HG02938 (cell line): ENCODE results near the gene TEAD1.
"Not testable (repeated sequence)": the region's sequence is repeated elsewhere in the genome, so short reads cannot be mapped to it uniquely, and the experiment has no call there.

ENCODE experiments used
- ATAC-seq: cut with Tn5 transposase; IDR thresholded peaks from one replicate; pipeline ENCODE4 v1.9.1; 2021; ENCODE audit warnings: mild to moderate bottlenecking, moderate library complexity; ENCODE audit not compliant: unreplicated experiment

Gene TEAD1

GRCh38 chr11:12856338-12856737 lies 182.1 kb downstream of the TEAD1 start:
- no peak for ATAC-seq

GRCh38 chr11:12857572-12857971 lies 183.4 kb downstream of the TEAD1 start:
- ATAC-seq, result no peak

DNA sequence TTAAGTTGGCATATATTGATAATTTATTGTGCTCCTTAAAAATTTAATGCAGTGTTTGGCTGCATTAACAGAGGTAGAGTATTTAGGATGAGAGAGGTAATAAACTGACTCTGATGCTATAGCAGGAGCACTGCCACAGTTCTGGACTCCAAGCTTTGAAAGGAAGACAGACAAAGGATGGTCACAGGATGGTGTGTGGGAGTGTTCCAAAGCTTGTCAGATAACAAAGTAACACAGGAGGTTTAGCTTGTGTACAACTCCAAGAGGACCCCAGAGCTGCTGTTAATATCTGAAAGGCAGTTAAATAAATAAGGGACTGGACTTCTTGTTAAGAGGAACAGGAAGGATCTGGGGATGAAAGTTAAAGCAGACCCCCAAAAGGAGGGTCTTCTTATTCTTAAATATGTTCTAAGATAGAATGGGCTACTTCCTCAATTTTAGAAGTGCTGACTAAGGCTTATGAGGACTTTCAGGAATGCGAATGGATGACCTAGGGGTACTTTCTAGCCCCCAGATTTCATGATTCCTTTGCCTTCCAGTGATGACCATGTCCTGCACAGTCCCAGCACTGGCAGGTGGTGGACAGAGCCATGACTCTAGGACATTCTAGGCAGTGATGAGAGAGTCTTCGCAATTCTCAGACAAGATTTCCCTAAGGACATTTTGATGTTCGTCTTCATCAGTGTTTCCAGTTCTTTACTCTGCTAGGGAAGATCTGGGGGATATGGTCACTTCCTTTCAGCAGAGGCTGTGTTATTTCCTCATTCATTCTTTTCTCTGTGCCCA lies 185.8 kb downstream of the TEAD1 start:
- ATAC-seq, result no peak

- ATAC-seq, result no peak
These were observed 186.6 kb downstream of the TEAD1 start for GRCh38 chr11:12860827-12861226.

DNA sequence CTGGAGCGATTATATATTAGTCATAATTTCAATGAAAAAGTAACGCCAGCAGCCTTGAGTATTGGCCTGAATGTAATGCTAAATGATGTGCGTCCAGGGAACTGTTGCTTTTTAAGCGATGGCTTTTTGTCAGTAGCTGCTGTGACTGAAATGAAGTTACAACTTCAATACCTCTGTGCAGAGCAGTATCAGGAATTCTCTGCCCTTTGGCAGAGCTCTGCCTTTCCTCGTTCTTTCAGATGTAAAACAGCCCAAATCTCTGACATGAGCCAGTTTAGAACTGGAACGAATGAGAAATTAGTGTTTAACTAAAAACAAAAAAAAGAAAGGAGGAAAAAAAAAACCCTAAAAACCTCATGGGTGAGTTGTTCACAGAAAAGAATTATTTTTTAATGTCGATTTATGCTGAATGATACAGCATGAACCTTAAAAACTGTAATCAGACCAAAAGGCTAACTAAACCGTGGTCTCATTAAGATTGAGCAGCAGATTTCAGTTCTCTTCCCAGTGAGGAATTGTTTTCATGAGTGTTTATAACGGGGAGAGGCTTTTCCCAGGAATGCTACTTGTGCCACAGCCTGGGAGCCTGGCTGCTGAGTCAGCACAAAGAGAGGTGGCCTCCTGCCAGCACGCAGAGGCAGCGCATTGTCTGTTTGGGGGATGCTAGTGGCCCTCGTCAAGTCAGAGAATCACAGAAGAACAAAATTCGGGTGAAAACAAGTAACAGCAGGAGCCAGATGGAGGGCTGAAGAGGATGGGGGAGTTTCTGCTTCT lies 188.7 kb downstream of the TEAD1 start:
- no peak for ATAC-seq

DNA sequence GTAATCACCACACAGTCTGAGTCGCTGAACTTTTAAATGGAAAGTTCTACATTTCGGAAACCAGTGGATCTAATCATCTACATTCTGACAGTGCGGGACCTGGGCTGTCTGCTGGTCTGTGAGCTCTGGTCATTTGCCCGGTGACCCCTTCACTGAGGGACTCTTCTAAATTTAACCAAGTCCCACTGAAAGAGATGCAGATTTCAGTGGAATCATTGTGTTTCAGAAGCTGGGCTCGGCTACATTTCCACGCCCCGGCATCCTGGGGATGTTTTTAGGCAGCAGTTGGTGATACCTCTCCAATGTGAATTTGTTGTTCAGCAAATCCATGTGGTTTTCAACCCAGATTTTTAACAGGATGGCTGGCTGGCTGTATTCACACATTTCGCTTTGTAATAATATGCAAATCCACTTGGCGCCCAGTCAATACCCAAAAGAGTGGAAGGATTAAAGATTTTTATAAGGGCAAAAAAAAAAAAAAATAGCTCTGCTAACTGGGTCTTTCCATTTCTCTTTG lies 189.4 kb downstream of the TEAD1 start:
- no peak for ATAC-seq

GRCh38 chr11:12864316-12865156 lies 190.3 kb downstream of the TEAD1 start:
- no peak for ATAC-seq

- ATAC-seq, result no peak
These were observed 191.8 kb downstream of the TEAD1 start for GRCh38 chr11:12865863-12866595.

GRCh38 chr11:12867531-12867930 lies 193.3 kb downstream of the TEAD1 start:
- no peak for ATAC-seq

- no peak for ATAC-seq
These were observed 194.3 kb downstream of the TEAD1 start for GRCh38 chr11:12868315-12869073.

- ATAC-seq, result no peak
These were observed 197.0 kb downstream of the TEAD1 start for GRCh38 chr11:12871241-12871640.

DNA sequence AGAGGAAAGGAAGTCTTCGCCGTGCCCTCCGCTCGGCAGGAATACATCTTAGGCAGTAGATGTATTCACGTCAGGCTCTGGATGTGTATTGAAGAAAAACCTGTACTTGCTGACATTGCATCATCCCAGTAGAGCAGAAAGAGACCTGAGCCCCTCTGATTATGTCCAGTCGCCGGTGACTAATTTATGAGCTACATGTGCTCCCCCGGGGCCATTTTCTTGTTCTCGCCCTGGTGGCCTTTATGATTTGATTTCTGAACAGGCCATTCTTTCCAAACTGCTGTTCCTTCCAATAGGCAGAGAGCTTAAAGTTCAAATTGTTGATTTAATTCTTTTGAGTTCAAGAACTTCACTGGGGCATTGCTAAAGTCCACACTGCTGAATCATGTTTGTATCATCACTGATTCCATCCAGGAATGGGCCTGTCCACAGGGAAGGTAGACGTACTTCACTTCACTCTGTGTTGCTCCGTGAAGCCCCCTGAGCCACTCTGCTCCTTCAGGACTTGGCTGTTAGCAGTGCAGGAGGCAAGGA lies 197.6 kb downstream of the TEAD1 start:
- ATAC-seq, result no peak

GRCh38 chr11:12876340-12876739 lies 202.1 kb downstream of the TEAD1 start:
- ATAC-seq, result no peak

DNA sequence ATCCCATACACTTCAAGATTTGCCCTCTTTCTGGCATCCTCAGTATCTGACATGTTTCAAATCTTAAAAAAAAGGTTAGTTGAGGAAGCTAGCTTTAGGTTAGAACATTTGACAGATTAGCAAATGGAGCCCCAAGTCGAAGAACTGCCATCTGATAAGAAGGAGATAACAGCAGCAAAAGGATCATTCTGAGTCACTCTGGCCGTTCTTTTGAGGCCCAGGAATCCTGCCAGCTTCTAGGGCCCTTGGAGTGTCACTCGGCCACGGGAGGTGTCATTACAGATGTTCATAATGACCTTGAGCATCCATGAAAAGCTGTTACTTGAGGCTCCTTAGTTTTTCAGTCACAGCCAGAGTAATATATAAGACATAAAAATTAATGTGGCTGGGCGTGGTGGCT lies 202.8 kb downstream of the TEAD1 start:
- no peak for ATAC-seq

DNA sequence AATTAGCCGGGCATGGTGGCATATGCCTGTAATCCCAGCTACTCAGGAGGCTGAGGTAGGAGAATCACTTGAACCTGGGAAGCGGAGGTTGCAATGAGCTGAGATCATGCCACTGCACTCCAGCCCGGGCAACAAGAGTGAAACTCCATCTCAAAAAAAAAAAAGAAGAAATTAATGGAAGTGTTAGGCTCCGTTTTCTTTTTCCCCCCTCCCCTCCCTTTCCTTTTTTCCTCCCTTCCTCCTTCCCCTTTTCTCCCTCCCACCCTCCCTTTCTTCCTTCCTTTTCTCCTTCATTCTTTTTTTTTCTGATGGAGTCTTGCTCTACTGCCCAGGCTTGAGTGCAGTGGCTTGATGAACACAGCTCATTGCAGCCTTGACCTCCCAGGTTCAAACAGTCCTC lies 203.3 kb downstream of the TEAD1 start:
- not testable (repeated sequence) for ATAC-seq

- ATAC-seq, result no peak
These were observed 206.1 kb downstream of the TEAD1 start for GRCh38 chr11:12880327-12880726.

GRCh38 chr11:12882670-12883069 lies 208.4 kb downstream of the TEAD1 start:
- ATAC-seq, result no peak

GRCh38 chr11:12884751-12885318 lies 210.6 kb downstream of the TEAD1 start:
- ATAC-seq, result no peak

- ATAC-seq, result no peak
These were observed 211.6 kb downstream of the TEAD1 start for GRCh38 chr11:12885717-12886239.
